ENCODE results near the gene STRIP1. TPM values are rescaled to one million over a fixed set of nuclear protein-coding genes. Genes with fewer than 3 reads are reported as not detected.
A peak's percentile ranks its signal among the peaks of the same experiment; 100 is the strongest.

STRIP1 gene
- total RNA-seq, 1 donor from 2014 or later, result 39.1 TPM

GRCh38 chr1:110048240-110048639 lies 13.8 kb downstream of the STRIP1 start:
- H3K4me3 Mint-ChIP-seq (ENCODE audit: low read depth), result no peak overlapping the region
- H3K9me3 Mint-ChIP-seq, result no peaks in the 10 kb centered on the region
- no peak for DNase-seq (ENCODE audit: low spot score)
- no peaks in the 10 kb centered on the region for H3K27me3 Mint-ChIP-seq (ENCODE audit: low read depth)
- H3K36me3 Mint-ChIP-seq (ENCODE audit: low read depth), result peaks cover 69% of the 10 kb centered on the region
- intact Hi-C loops (cut with micrococcal nuclease), result no loop called here
- H3K4me1 Mint-ChIP-seq (ENCODE audit: low read depth), result no peaks in the 10 kb centered on the region
- H3K27ac Mint-ChIP-seq, result no peak overlapping the region

DNA sequence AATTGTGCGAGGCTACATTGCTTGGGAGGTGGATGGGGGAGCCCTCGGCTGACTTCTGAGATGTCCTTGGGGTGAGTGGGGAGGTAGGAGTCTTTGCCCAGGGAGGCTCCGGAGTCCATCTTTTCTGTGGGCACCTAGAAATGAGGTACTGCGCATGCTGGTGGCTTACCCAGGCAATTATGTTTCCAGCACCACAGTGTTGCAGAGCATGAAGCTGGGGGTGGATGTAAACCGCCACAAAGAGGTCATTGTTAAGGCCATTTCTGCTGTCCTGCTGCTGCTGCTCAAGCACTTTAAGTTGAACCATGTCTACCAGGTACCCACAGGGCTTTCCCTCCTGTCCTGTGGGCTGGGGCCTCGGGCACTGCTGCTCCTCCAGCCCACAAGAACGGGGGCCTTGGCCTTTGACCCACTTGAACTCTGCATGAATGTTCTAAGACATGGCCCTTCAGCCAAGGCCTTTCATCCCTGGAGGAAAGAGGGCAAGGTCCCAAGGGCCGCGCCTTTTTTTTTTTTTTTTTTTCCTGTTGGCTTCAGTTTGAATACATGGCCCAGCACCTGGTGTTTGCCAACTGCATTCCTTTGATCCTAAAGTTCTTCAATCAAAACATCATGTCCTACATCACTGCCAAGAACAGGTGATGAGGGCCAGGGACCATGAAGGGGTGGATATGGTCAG lies 14.6 kb downstream of the STRIP1 start:
- Mint-ChIP-seq H3K4me1 (ENCODE audit: low read depth) (no peaks in the 10 kb centered on the region), H3K4me3 (ENCODE audit: low read depth) (no peak overlapping the region), H3K9me3 (no peaks in the 10 kb centered on the region), H3K36me3 (ENCODE audit: low read depth) (peaks cover 69% of the 10 kb centered on the region), H3K27me3 (ENCODE audit: low read depth) (no peaks in the 10 kb centered on the region), H3K27ac (no peak overlapping the region)
- intact Hi-C loops (cut with micrococcal nuclease), result no loop called here
- no peak for DNase-seq (ENCODE audit: low spot score)

- H3K4me1 Mint-ChIP-seq (ENCODE audit: low read depth), result no peaks in the 10 kb centered on the region
- H3K9me3 Mint-ChIP-seq, result no peaks in the 10 kb centered on the region
- intact Hi-C loops (cut with micrococcal nuclease), result no loop called here
- no peak overlapping the region for H3K4me3 Mint-ChIP-seq (ENCODE audit: low read depth)
- no peaks in the 10 kb centered on the region for H3K27me3 Mint-ChIP-seq (ENCODE audit: low read depth)
- no peak for DNase-seq (ENCODE audit: low spot score)
- H3K27ac Mint-ChIP-seq, result no peak overlapping the region
- peaks cover 73% of the 10 kb centered on the region for H3K36me3 Mint-ChIP-seq (ENCODE audit: low read depth)
These were observed 15.6 kb downstream of the STRIP1 start for GRCh38 chr1:110049801-110050601.

- no peak overlapping the region for H3K27ac Mint-ChIP-seq
- intact Hi-C loops (cut with micrococcal nuclease), result no loop called here
- peaks cover 73% of the 10 kb centered on the region for H3K36me3 Mint-ChIP-seq (ENCODE audit: low read depth)
- H3K27me3 Mint-ChIP-seq (ENCODE audit: low read depth), result no peaks in the 10 kb centered on the region
- no peaks in the 10 kb centered on the region for H3K4me1 Mint-ChIP-seq (ENCODE audit: low read depth)
- no peak overlapping the region for H3K4me3 Mint-ChIP-seq (ENCODE audit: low read depth)
- H3K9me3 Mint-ChIP-seq, result no peaks in the 10 kb centered on the region
- DNase-seq (ENCODE audit: low spot score), result no peak
These were observed 16.3 kb downstream of the STRIP1 start for GRCh38 chr1:110050602-110051261.

DNA sequence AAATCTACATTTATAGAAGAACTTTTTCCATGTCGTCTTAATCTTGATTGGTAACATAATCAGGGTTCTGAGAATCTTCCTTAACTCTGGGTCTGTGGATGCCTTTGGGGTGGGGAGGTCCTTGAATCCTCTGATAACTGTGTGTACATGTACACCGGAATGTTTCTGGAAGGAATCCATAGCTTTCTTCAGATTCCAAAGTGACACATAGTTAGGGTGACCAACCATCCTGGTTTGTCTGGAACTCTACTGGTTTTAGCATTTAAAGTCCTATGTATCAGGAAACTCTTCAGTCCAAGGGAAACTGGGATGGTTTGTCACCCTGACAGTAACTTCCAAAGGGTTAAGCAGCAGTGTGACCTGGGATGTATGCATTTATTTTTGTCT lies 16.8 kb downstream of the STRIP1 start:
- H3K4me3 Mint-ChIP-seq (ENCODE audit: low read depth), result no peak overlapping the region
- no peaks in the 10 kb centered on the region for H3K4me1 Mint-ChIP-seq (ENCODE audit: low read depth)
- H3K27me3 Mint-ChIP-seq (ENCODE audit: low read depth), result no peaks in the 10 kb centered on the region
- intact Hi-C loops (cut with micrococcal nuclease), result no loop called here
- no peaks in the 10 kb centered on the region for H3K9me3 Mint-ChIP-seq
- peaks cover 74% of the 10 kb centered on the region for H3K36me3 Mint-ChIP-seq (ENCODE audit: low read depth)
- no peak overlapping the region for H3K27ac Mint-ChIP-seq
- no peak for DNase-seq (ENCODE audit: low spot score)

- no peaks in the 10 kb centered on the region for H3K9me3 Mint-ChIP-seq
- peaks cover 68% of the 10 kb centered on the region for H3K36me3 Mint-ChIP-seq (ENCODE audit: low read depth)
- no peak overlapping the region for H3K27ac Mint-ChIP-seq
- intact Hi-C loops (cut with micrococcal nuclease), result loop anchor here (2.0 kb wide), 1 partner anchor 53 kb away; no protein-coding TSS in a partner anchor
- H3K4me1 Mint-ChIP-seq (ENCODE audit: low read depth), result no peaks in the 10 kb centered on the region
- no peaks in the 10 kb centered on the region for H3K27me3 Mint-ChIP-seq (ENCODE audit: low read depth)
- peak; percentile 40 for DNase-seq (ENCODE audit: low spot score)
- H3K4me3 Mint-ChIP-seq (ENCODE audit: low read depth), result no peak overlapping the region
These were observed 19.4 kb downstream of the STRIP1 start for GRCh38 chr1:110053552-110054428.

- intact Hi-C loops (cut with micrococcal nuclease), result no loop called here
- peaks cover 72% of the 10 kb centered on the region for H3K36me3 Mint-ChIP-seq (ENCODE audit: low read depth)
- no peaks in the 10 kb centered on the region for H3K27me3 Mint-ChIP-seq (ENCODE audit: low read depth)
- no peak for DNase-seq (ENCODE audit: low spot score)
- H3K4me3 Mint-ChIP-seq (ENCODE audit: low read depth), result no peak overlapping the region
- no peak overlapping the region for H3K27ac Mint-ChIP-seq
- peaks cover 2% of the 10 kb centered on the region for H3K4me1 Mint-ChIP-seq (ENCODE audit: low read depth)
- H3K9me3 Mint-ChIP-seq, result no peaks in the 10 kb centered on the region
These were observed 21.3 kb downstream of the STRIP1 start for GRCh38 chr1:110055493-110056284.

DNA sequence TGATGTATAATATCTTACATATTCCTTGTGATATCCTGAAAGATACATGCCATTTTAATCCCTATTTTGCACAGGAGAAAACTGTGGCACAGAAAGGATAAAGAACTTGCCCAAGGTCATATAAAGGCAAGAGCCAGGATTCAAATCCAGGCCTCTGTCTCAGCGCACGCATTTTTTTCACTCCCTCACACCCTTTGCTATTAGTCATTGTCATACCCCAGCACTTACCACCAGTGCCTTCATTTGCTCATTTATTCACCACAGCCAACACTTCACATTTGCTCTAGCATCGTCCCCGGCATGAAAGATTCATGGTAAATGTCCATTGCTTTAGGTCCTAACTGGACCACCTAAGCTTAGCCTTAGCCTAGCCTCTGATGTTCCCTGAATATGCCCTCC lies 21.9 kb downstream of the STRIP1 start:
- peaks cover 2% of the 10 kb centered on the region for H3K4me1 Mint-ChIP-seq (ENCODE audit: low read depth)
- H3K27ac Mint-ChIP-seq, result no peak overlapping the region
- peaks cover 67% of the 10 kb centered on the region for H3K36me3 Mint-ChIP-seq (ENCODE audit: low read depth)
- H3K4me3 Mint-ChIP-seq (ENCODE audit: low read depth), result no peak overlapping the region
- intact Hi-C loops (cut with micrococcal nuclease), result no loop called here
- H3K9me3 Mint-ChIP-seq, result no peaks in the 10 kb centered on the region
- no peaks in the 10 kb centered on the region for H3K27me3 Mint-ChIP-seq (ENCODE audit: low read depth)
- DNase-seq (ENCODE audit: low spot score), result no peak

GRCh38 chr1:110056776-110057175 lies 22.4 kb downstream of the STRIP1 start:
- no peak for DNase-seq (ENCODE audit: low spot score)
- Mint-ChIP-seq H3K27ac (no peak overlapping the region), H3K36me3 (ENCODE audit: low read depth) (peaks cover 62% of the 10 kb centered on the region), H3K27me3 (ENCODE audit: low read depth) (no peaks in the 10 kb centered on the region), H3K4me1 (ENCODE audit: low read depth) (peaks cover 2% of the 10 kb centered on the region), H3K4me3 (ENCODE audit: low read depth) (no peak overlapping the region), H3K9me3 (no peaks in the 10 kb centered on the region)
- intact Hi-C loops (cut with micrococcal nuclease), result no loop called here

DNA sequence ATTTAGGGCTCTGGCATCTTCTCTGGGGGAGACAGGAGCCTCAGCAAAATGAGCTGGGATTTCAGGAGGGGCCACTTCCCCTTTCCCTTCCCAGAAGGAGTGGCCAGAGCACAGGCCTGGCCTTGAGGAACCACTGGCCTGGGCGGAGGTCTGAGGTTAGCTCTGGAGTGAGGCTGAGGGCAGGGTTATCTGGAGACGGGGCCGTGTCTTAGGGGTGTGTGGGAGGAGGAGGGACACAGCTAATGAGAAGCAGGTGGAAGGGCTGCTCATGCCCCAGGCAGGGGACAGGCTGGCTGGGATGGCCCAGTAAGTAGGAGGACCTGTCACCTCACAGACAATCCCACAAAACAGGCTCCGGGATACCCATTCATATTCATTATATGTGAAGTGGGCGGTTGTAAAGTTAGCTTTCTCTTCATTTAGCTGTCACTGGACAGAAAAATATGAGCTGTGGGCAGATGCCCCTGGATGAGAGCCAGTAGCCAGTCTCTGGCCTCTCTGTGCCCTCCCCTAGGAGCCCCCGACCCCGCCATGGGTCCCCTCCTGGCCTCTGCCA lies 23.6 kb downstream of the STRIP1 start:
- intact Hi-C loops (cut with micrococcal nuclease), result no loop called here
- peaks cover 54% of the 10 kb centered on the region for H3K36me3 Mint-ChIP-seq (ENCODE audit: low read depth)
- no peaks in the 10 kb centered on the region for H3K9me3 Mint-ChIP-seq
- no peaks in the 10 kb centered on the region for H3K27me3 Mint-ChIP-seq (ENCODE audit: low read depth)
- peaks cover 2% of the 10 kb centered on the region for H3K4me1 Mint-ChIP-seq (ENCODE audit: low read depth)
- no peak overlapping the region for H3K27ac Mint-ChIP-seq
- no peak overlapping the region for H3K4me3 Mint-ChIP-seq (ENCODE audit: low read depth)
- DNase-seq (ENCODE audit: low spot score), result no peak

GRCh38 chr1:110058591-110058990 lies 24.2 kb downstream of the STRIP1 start:
- Mint-ChIP-seq H3K27me3 (ENCODE audit: low read depth) (no peaks in the 10 kb centered on the region), H3K9me3 (no peaks in the 10 kb centered on the region), H3K4me3 (ENCODE audit: low read depth) (no peak overlapping the region), H3K27ac (no peak overlapping the region), H3K4me1 (ENCODE audit: low read depth) (peaks cover 2% of the 10 kb centered on the region), H3K36me3 (ENCODE audit: low read depth) (peaks cover 48% of the 10 kb centered on the region)
- no peak for DNase-seq (ENCODE audit: low spot score)
- intact Hi-C loops (cut with micrococcal nuclease), result no loop called here
